Large intestine (tissue), 3 donors: ENCODE measurements around the gene HOXB9. TPM values are rescaled to one million over a fixed set of nuclear protein-coding genes. Genes with fewer than 3 reads are reported as not detected.

ENCODE experiments used
- DNase-seq, 2 donors: peaks; one replicate each; pipeline versions ENCODE4 v3.0.0 to v3.0.0-alpha.2; 2013
- H3K27ac ChIP-seq: one replicate; pipeline ENCODE4 v1.5.1; 2013; ENCODE audit warnings: low read length
- H3K27me3 ChIP-seq: 2 replicates; pipeline ENCODE4 v1.6.1; 2013; ENCODE audit warnings: low read length; ENCODE audit not compliant: control insufficient read depth, insufficient read depth
- H3K36me3 ChIP-seq: 2 replicates; pipeline ENCODE4 v1.6.1; 2013; ENCODE audit warnings: low read length; ENCODE audit not compliant: control insufficient read depth, insufficient read depth
- H3K4me1 ChIP-seq: one replicate; pipeline ENCODE4 v1.6.1; 2013; ENCODE audit warnings: low read length; ENCODE audit not compliant: control insufficient read depth, insufficient read depth
- H3K4me3 ChIP-seq: one replicate; pipeline ENCODE4 v1.5.1; 2013; ENCODE audit warnings: low read length
- H3K9me3 ChIP-seq: one replicate; pipeline ENCODE4 v1.6.1; 2013; ENCODE audit warnings: mild to moderate bottlenecking, low read depth, low read length, moderate library complexity; ENCODE audit not compliant: control insufficient read depth
- WGBS: methylation state at CpG from one replicate; pipeline ENCODE4 v1.1.5; 2013; ENCODE audit warnings: low lambda C conversion rate; ENCODE audit not compliant: insufficient coverage; 5-methylcytosine and 5-hydroxymethylcytosine counted together
- polyA plus RNA-seq: library from polyadenylated mRNA; unstranded; fragments of 120-200 nt; gene quantifications from one replicate; pipeline ENCODE4 v1.2.1, GENCODE V29; 2013

HOXB9 gene
- polyA plus RNA-seq, 1 donor, result 0.03 TPM

DNA sequence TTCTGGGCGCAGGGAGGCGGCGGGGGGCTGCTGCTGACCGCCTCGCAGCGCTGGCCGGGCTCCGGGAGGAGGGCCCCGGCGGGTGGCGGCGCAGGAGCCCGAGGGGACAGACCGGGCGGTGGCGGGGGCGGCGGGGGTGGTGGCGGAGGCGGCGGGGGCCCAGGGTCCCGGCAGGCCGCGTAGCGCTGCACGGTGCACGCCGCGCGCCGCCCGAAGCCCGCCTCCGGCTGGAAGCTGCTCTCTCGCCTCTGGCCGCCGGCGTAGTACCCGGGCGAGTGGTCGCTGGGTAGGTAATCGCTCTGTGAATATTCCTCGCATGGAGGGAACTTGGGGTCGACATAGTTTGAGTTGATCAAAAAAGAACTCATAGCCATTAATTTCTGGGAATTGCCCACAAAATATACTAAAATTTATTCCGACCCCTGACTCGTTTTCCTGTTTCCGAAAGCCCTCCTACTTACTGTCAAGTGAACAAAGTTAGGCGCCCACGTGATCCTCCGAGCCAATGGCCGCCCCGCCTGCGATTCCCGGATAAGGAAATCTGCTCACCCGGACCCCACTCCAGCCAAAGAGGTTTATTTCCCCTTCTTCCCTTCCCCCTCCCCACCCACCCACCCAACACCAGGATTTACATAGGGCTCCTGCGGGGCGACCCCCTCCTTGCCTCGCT lies 48.1 kb downstream of the HOXB9 start, which contains the start of gene HOXB4:
HOXB4 (minus strand) TSS at position 405 of the 670 bp plus-strand sequence; CDS start at position 374, 31 bp downstream.
- H3K9me3 ChIP-seq, result peaks cover 3% of the 10 kb centered on the region
- H3K27me3 ChIP-seq, result peaks cover 95% of the 10 kb centered on the region
- H3K36me3 ChIP-seq, result peaks cover 6% of the 10 kb centered on the region
- no CpG with 5 or more reads among the region's 58 CpGs for WGBS
- DNase-seq, result peak; percentile 55 to 63
- peak within 1 kb of the TSS; percentile 42 for H3K4me3 ChIP-seq
- H3K27ac ChIP-seq, result peak within 1 kb of the TSS; percentile 80
- peaks cover 18% of the 10 kb centered on the region for H3K4me1 ChIP-seq

DNA sequence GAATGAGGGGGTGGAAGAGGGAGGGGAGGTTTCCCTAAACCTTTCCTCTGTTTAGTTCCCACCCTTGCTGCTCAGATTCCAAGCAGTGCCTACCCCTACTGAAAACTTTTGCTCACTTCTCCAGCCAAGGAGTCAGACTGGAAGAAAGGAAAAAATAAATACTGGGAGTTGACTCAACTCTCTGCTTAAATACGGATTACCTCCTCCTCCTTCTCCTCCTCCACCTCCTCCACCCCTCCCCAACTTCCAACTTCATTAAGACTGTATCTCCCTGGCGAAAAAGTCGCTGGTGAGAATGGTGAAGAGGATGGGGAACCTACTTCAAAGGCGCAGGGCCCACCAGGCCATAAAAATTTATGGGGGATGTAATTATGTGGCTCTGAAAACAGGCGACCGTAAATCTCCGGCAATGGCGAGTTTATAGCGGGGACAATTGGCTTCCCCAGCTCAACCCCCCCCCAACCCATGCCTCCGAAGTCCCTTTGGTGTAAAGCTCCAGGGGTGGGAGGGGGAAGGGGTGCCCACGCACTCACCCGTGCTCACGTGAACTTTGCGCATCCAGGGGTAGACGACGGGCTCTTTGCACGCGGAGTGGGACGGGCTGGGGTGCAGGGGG lies 48.7 kb downstream of the HOXB9 start:
- H3K4me3 ChIP-seq, result peak overlapping the region; percentile 32
- H3K36me3 ChIP-seq, result peaks cover 6% of the 10 kb centered on the region
- peaks cover 3% of the 10 kb centered on the region for H3K9me3 ChIP-seq
- peaks cover 13% of the 10 kb centered on the region for H3K4me1 ChIP-seq
- peaks cover 95% of the 10 kb centered on the region for H3K27me3 ChIP-seq
- no peak for DNase-seq
- peak overlapping the region; percentile 73 for H3K27ac ChIP-seq
- WGBS, result no CpG with 5 or more reads among the region's 19 CpGs

DNA sequence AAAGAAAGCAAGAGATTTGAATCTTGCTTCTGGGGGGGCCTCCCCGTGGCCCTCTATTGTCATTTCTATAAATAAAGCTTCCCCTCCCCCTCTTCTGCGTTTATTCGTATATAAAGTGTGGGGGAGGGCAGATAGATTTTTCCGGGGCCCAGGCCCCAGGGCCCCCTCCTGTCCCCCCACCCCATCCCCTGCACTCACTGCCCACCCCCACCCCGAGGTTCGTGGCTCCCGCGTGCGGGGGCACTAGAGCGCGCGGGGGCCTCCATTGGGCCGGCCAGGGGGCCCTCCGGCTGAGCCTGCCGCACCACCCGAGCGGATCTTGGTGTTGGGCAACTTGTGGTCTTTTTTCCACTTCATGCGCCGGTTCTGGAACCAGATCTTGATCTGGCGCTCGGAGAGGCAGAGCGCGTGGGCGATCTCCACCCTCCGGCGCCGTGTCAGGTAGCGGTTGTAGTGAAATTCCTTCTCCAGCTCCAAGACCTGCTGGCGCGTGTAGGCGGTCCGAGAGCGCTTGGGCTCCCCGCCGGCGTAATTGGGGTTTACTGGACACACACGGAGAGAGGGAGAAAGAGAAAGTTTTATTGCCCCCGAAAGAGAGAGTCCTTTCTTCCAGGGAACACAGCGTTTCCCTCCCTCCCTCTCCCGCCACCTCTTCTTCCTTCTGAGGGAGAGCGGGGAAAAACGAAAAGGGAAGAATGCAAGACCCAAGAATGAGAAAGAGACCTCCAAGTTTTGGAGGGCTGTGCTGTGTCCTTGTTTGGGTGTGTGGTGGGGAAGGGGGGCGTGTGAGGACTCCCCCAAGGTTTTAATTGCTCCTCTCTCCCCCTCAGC lies 49.5 kb downstream of the HOXB9 start:
- Histone ChIP-seq H3K4me3 (peak overlapping the region; percentile 32), H3K9me3 (peaks cover 3% of the 10 kb centered on the region), H3K36me3 (peaks cover 6% of the 10 kb centered on the region), H3K4me1 (peaks cover 13% of the 10 kb centered on the region), H3K27ac (peak overlapping the region; percentile 77), H3K27me3 (peaks cover 95% of the 10 kb centered on the region)
- no peak for DNase-seq
- no CpG with 5 or more reads among the region's 43 CpGs for WGBS

DNA sequence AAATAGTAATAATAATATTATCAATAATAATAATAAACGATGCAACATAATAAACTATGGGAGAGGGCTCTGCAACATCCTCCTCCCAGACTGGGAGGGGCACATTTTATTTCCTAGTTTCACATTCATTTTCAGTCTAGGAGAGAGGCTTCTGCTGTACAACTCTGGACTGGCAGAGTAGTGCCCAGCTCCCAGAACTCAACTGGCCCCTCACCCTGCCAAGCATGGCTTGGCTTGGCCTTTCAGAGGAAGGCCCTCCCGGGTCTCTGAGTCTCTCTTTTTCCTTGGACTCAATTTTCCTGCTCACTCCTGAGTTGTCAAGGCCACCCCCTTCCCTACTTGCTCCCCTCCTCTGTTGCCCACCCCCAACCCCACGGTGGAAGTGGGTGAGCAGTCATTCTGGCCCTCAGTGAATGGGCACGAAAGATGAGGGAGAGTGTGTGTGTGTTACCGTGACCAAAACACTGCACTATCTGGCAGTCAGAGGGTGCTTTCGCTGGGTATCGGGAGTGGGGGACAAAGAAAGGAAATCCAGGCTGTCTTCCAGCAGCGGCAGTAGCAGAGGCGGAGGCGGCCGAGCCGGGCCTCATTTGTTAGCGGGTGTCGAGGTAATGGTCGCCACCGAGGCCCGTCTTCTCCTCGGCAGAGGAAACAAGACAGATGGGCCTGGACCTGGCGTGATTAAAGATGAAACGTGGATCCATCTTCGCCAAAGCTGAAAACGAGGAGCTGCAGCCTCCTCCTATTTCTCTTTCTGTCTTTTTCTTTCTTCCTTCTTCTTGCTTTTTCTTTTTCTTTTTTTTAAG lies 50.3 kb downstream of the HOXB9 start:
- peak overlapping the region; percentile 20 for H3K4me3 ChIP-seq
- no peaks in the 10 kb centered on the region for H3K9me3 ChIP-seq
- H3K27ac ChIP-seq, result peak overlapping the region; percentile 77
- WGBS, result 39% methylated on average over 4 of the region's 22 CpGs
- H3K4me1 ChIP-seq, result peaks cover 10% of the 10 kb centered on the region
- peaks cover 6% of the 10 kb centered on the region for H3K36me3 ChIP-seq
- no peak for DNase-seq
- peaks cover 95% of the 10 kb centered on the region for H3K27me3 ChIP-seq

DNA sequence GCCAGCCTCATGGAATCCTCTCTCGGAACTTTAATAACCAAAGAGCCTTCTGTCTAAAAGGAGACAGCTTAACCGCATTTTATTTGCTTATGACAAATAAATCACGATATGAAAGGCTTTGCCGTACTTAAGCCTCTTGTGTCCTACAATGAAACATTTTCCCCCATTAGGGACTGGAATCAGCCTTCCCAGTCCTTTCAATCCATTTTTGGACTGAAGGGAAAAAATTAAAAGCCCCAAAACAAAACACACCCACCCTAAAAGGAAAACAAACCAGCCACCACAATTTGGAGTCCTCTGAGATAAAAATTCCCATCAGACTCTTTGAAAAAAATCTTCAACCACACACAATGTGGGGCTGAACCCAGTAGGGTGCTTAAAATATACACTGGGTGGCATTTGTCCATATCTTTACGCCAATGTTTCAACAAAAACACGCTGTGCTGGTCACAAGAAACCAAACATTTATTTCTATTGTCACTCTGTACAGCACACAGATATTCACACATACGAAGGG lies 51.0 kb downstream of the HOXB9 start:
- Histone ChIP-seq H3K4me1 (peaks cover 3% of the 10 kb centered on the region), H3K4me3 (peak overlapping the region; percentile 3), H3K27ac (peak overlapping the region; percentile 77), H3K27me3 (peaks cover 95% of the 10 kb centered on the region), H3K36me3 (peaks cover 6% of the 10 kb centered on the region), H3K9me3 (no peaks in the 10 kb centered on the region)
- no CpG with 5 or more reads among the region's 7 CpGs for WGBS
- DNase-seq, result no peak

GRCh38 chr17:48574505-48575065 lies 51.6 kb downstream of the HOXB9 start:
- H3K27me3 ChIP-seq, result peaks cover 95% of the 10 kb centered on the region
- 20% methylated on average over 3 of the region's 8 CpGs for WGBS
- H3K4me3 ChIP-seq, result peak overlapping the region; percentile 3
- H3K4me1 ChIP-seq, result peaks cover 3% of the 10 kb centered on the region
- H3K36me3 ChIP-seq, result peaks cover 6% of the 10 kb centered on the region
- no peak for DNase-seq
- no peaks in the 10 kb centered on the region for H3K9me3 ChIP-seq
- peak overlapping the region; percentile 77 for H3K27ac ChIP-seq

GRCh38 chr17:48571826-48572417 lies 54.2 kb downstream of the HOXB9 start:
- Histone ChIP-seq H3K4me3 (no peak overlapping the region), H3K36me3 (peaks cover 6% of the 10 kb centered on the region), H3K9me3 (no peaks in the 10 kb centered on the region), H3K27ac (peak overlapping the region; percentile 77), H3K27me3 (peaks cover 97% of the 10 kb centered on the region), H3K4me1 (peaks cover 9% of the 10 kb centered on the region)
- no peak for DNase-seq
- no CpG with 5 or more reads among the region's 1 CpG for WGBS
